Gastrocnemius medialis (tissue), 4 donors: Measurements from ENCODE around the gene TCF7L2. TPM values are rescaled to one million over a fixed set of nuclear protein-coding genes. Genes with fewer than 3 reads are reported as not detected.
A peak's percentile ranks its signal among the peaks of the same experiment; 100 is the strongest.

Experiments
- ATAC-seq, 2 donors: fragments of 150-250 bp; one replicate each; pipeline ENCODE4 v1.9.1; 2016
- DNase-seq, 2 donors: peaks; one replicate each; pipeline ENCODE4 v3.0.0-alpha.2; 2019
- H3K27ac ChIP-seq, 4 donors: fragments of 200-600 bp; sonication (generic); 1 replicate in 1 of 4; 2 replicates in 3 of 4; pipeline ENCODE4 v1.5.1; 2016 to 2018; ENCODE audit warnings: mild to moderate bottlenecking in 2 of 4, moderate library complexity in 1 of 4
- H3K27me3 ChIP-seq, 3 donors: fragments of 200-600 bp; sonication (generic) in 2 of 3; 1 replicate in 1 of 3; 2 replicates in 2 of 3; pipeline versions ENCODE4 v1.5.1 to v1.6.0; 2016 to 2019; ENCODE audit warnings: mild to moderate bottlenecking in 1 of 3, moderate library complexity in 1 of 3
- H3K36me3 ChIP-seq, 2 donors: fragments of 200-600 bp; sonication (generic) in 1 of 2; one replicate each; pipeline ENCODE4 v1.5.1; 2017 to 2018
- H3K4me1 ChIP-seq, 2 donors: fragments of 200-600 bp; sonication (generic) in 1 of 2; one replicate each; pipeline ENCODE4 v1.5.1; 2016 to 2017; ENCODE audit warnings: mild to moderate bottlenecking in 2 of 2
- H3K4me3 ChIP-seq, 4 donors: fragments of 200-600 bp; sonication (generic) in 3 of 4; 1 replicate in 1 of 4; 2 replicates in 3 of 4; pipeline ENCODE4 v1.5.1; 2016 to 2019; ENCODE audit warnings: mild to moderate bottlenecking in 2 of 4
- H3K9me3 ChIP-seq, 3 donors: fragments of 200-600 bp; sonication (generic) in 2 of 3; 1 replicate in 1 of 3; 2 replicates in 2 of 3; pipeline ENCODE4 v1.5.1; 2016 to 2019
- CTCF ChIP-seq, 5 experiments: fragments of 450-650 bp in 3 of 5; fragments of 200-600 bp in 2 of 5; sonication (generic) in 2 of 5; IDR thresholded peaks in 4 of 5; conservative IDR thresholded peaks in 1 of 5; 1 replicate in 4 of 5; 2 replicates in 1 of 5; pipeline ENCODE4 v1.5.1; 2016 to 2019; ENCODE audit warnings: antibody characterized with exemption in 5 of 5, mild to moderate bottlenecking in 3 of 5, moderate library complexity in 3 of 5
- POLR2A ChIP-seq, 2 donors: fragments of 450-650 bp; IDR thresholded peaks; one replicate each; pipeline ENCODE4 v1.6.1; 2017; ENCODE audit warnings: antibody characterized with exemption in 2 of 2, mild to moderate bottlenecking in 2 of 2, moderate library complexity in 2 of 2
- in situ Hi-C, 4 donors: fragments of 200-750 bp; cut with MboI; loops; one replicate each; pipeline versions ENCODE4 v1.15.0 to v1.8.0; 2017; ENCODE audit warnings: low sequenced_read_pairs in 4 of 4
- intact Hi-C: fragments of 100-400 bp; cut with DNase I; formaldehyde crosslinking; loops from one replicate; pipeline ENCODE4 v1.15.1; 2023; ENCODE audit warnings: low total_unique reads
- total RNA-seq, 4 donors: library from RNA; depleted of rRNA; stranded (reverse); fragments of >200 nt; gene quantifications; one replicate each; pipeline versions ENCODE4 v1.1.0 to v1.2.3, GENCODE V29; 2016

Gene TCF7L2
- total RNA-seq, 4 donors from 2014 or later, result 4.6 to 5.1 (median 5.0) TPM

GRCh38 chr10:113000876-113001598 is 51.0 kb downstream of the TCF7L2 start:
- Histone ChIP-seq H3K9me3 (no peaks in the 10 kb centered on the region), H3K27me3 (no peaks in the 10 kb centered on the region), H3K27ac (peak overlapping the region in 3 of 4 donors; percentile 41 to 46 (median 42)), H3K4me3 (no peak overlapping the region), H3K36me3 (no peaks in the 10 kb centered on the region), H3K4me1 (peaks cover 22 to 26% of the 10 kb centered on the region in 2 donors)
- peak in 3 of 5 experiments; percentile 23 to 46 (median 30) for TF ChIP-seq CTCF (IDR thresholded peaks at IDR 0.05 in 4 of 5, conservative IDR thresholded peaks at IDR 0.05 in 1 of 5)
- no peak for TF ChIP-seq POLR2A (IDR thresholded peaks at IDR 0.05)
- in situ Hi-C loops (no loop called here), intact Hi-C loops (no loop called here)
- ATAC-seq (peak; percentile 75 to 94), DNase-seq (peak; percentile 24 to 62)

- Histone ChIP-seq H3K4me1 (peaks cover 22 to 31% of the 10 kb centered on the region in 2 donors), H3K9me3 (no peaks in the 10 kb centered on the region), H3K4me3 (no peak overlapping the region), H3K27ac (peak overlapping the region in 3 of 4 donors; percentile 41 to 46 (median 42)), H3K36me3 (no peaks in the 10 kb centered on the region), H3K27me3 (no peaks in the 10 kb centered on the region)
- no peak for DNase-seq
- intact Hi-C loops (no loop called here), in situ Hi-C loops (no loop called here)
- ATAC-seq, result no peak
- TF ChIP-seq POLR2A (IDR thresholded peaks at IDR 0.05), result no peak
- no peak for TF ChIP-seq CTCF (IDR thresholded peaks at IDR 0.05 in 4 of 5, conservative IDR thresholded peaks at IDR 0.05 in 1 of 5)
Measured at GRCh38 chr10:113001599-113002448, 51.8 kb downstream of the TCF7L2 start.

GRCh38 chr10:113002449-113002777 is 52.4 kb downstream of the TCF7L2 start:
- intact Hi-C loops, result no loop called here
- H3K27ac ChIP-seq, result no peak overlapping the region
- in situ Hi-C loops, result no loop called here
- DNase-seq (no peak), ATAC-seq (no peak)
- H3K4me1 ChIP-seq, result peaks cover 22 to 31% of the 10 kb centered on the region in 2 donors
- no peaks in the 10 kb centered on the region for H3K9me3 ChIP-seq
- no peaks in the 10 kb centered on the region for H3K36me3 ChIP-seq
- no peak overlapping the region for H3K4me3 ChIP-seq
- TF ChIP-seq CTCF (IDR thresholded peaks at IDR 0.05 in 4 of 5, conservative IDR thresholded peaks at IDR 0.05 in 1 of 5) (no peak), POLR2A (IDR thresholded peaks at IDR 0.05) (no peak)
- H3K27me3 ChIP-seq, result no peaks in the 10 kb centered on the region

- ATAC-seq, result no peak
- H3K36me3 ChIP-seq, result no peaks in the 10 kb centered on the region
- no peak overlapping the region for H3K4me3 ChIP-seq
- DNase-seq, result no peak
- no peak overlapping the region for H3K27ac ChIP-seq
- in situ Hi-C loops (no loop called here), intact Hi-C loops (no loop called here)
- no peaks in the 10 kb centered on the region for H3K9me3 ChIP-seq
- TF ChIP-seq CTCF (IDR thresholded peaks at IDR 0.05 in 4 of 5, conservative IDR thresholded peaks at IDR 0.05 in 1 of 5) (no peak), POLR2A (IDR thresholded peaks at IDR 0.05) (no peak)
- no peaks in the 10 kb centered on the region for H3K27me3 ChIP-seq
- peaks cover 22 to 28% of the 10 kb centered on the region in 2 donors for H3K4me1 ChIP-seq
Measured at GRCh38 chr10:113003052-113003451, 53.0 kb downstream of the TCF7L2 start.
